Measurements from ENCODE around the gene ARFIP2. TPM values are rescaled to one million over a fixed set of nuclear protein-coding genes. Genes with fewer than 3 reads are reported as not detected.

Gene ARFIP2
- total RNA-seq, 1 donor from 2014 or later, result 61.4 TPM

DNA sequence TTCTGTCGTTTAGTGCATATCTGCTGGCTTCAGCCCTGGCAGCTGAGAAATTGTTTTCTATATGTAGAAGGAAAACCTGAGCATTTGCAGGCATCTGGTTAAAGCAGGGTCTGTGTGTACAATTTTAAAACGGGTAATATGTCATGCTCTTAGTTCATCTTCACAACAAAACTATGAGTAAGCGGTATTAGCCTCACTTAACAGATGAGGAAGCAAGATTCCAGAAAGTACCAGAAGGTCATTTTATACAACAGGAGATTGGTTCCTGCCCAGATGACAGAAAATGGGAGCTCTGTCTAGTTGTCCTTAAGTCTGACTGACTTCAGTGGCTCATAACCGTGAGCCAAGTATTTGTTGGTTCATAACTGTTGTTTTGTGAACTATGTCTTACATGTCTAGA is 1.3 kb upstream of the ARFIP2 start:
- H3K9me3 Mint-ChIP-seq (ENCODE audit: low read depth), result no peaks in the 10 kb centered on the region
- H3K4me3 Mint-ChIP-seq (ENCODE audit: unreplicated experiment), result peak overlapping the region; percentile 92
- H3K4me1 Mint-ChIP-seq (ENCODE audit: low read depth), result peaks cover 39% of the 10 kb centered on the region
- peak overlapping the region; percentile 99 for H3K27ac Mint-ChIP-seq (ENCODE audit: unreplicated experiment)
- H3K27me3 Mint-ChIP-seq (ENCODE audit: low read depth), result no peaks in the 10 kb centered on the region
- peaks cover 16% of the 10 kb centered on the region for H3K36me3 Mint-ChIP-seq (ENCODE audit: low read depth)
- TF ChIP-seq, protein P1, sequence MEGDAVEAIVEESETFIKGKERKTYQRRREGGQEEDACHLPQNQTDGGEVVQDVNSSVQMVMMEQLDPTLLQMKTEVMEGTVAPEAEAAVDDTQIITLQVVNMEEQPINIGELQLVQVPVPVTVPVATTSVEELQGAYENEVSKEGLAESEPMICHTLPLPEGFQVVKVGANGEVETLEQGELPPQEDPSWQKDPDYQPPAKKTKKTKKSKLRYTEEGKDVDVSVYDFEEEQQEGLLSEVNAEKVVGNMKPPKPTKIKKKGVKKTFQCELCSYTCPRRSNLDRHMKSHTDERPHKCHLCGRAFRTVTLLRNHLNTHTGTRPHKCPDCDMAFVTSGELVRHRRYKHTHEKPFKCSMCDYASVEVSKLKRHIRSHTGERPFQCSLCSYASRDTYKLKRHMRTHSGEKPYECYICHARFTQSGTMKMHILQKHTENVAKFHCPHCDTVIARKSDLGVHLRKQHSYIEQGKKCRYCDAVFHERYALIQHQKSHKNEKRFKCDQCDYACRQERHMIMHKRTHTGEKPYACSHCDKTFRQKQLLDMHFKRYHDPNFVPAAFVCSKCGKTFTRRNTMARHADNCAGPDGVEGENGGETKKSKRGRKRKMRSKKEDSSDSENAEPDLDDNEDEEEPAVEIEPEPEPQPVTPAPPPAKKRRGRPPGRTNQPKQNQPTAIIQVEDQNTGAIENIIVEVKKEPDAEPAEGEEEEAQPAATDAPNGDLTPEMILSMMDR (IDR thresholded peaks at IDR 0.05), result no peak
- DNase-seq (ENCODE audit: low spot score), result no peak

DNA sequence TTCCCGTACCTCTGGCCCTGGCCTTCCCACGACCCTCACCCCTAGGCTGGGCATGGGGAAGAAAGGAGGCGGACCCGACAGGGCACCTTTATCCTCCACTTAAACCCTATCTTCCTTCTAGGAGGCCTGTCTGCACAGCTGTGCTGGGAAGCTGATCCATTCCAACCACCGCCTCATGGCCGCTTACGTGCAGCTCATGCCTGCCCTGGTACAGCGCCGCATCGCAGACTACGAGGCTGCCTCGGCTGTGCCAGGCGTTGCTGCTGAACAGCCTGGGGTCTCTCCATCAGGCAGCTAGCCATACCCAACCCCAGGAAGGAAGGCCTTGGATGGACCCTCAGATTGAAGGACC is 769 bp upstream of the ARFIP2 start:
- DNase-seq (ENCODE audit: low spot score), result no peak
- Mint-ChIP-seq H3K9me3 (ENCODE audit: low read depth) (no peaks in the 10 kb centered on the region), H3K27me3 (ENCODE audit: low read depth) (no peaks in the 10 kb centered on the region), H3K27ac (ENCODE audit: unreplicated experiment) (peak overlapping the region; percentile 99), H3K4me1 (ENCODE audit: low read depth) (peaks cover 39% of the 10 kb centered on the region), H3K36me3 (ENCODE audit: low read depth) (peaks cover 19% of the 10 kb centered on the region), H3K4me3 (ENCODE audit: unreplicated experiment) (peak overlapping the region; percentile 92)
- TF ChIP-seq, protein P1 (IDR thresholded peaks at IDR 0.05), result no peak

DNA sequence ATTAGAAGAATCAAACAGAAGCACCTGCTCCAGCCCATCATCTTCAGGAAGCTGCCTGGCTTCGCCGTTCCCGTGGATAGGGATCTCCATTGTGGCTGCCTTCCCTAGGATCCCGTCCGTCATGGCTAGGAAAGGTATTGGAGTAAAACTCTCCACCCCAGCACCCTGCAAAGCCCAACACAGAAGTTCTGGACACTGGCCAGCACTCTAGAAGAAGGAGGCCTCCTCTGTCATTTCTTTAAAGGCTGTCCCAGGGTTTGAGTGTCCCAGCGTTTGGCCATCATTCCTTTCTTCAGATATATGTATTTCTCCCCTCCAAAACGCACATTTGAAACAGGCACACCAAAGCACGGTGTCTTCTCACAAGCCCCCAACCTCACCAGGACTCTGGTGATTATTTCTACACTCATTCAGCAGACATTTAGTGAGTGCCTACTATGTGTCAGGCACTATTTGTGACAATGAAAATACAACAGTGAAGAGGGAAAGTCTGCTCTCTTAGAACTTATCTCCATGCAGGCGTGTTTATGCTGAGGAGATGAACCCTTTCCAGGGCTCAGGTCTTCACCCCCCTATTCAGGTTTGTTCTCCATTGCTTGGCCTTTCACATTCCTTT is 724 bp downstream of the ARFIP2 start:
- H3K9me3 Mint-ChIP-seq (ENCODE audit: low read depth), result no peaks in the 10 kb centered on the region
- peak overlapping the region; percentile 92 for H3K4me3 Mint-ChIP-seq (ENCODE audit: unreplicated experiment)
- TF ChIP-seq, protein P1 (IDR thresholded peaks at IDR 0.05), result no peak
- peaks cover 21% of the 10 kb centered on the region for H3K36me3 Mint-ChIP-seq (ENCODE audit: low read depth)
- DNase-seq (ENCODE audit: low spot score), result no peak
- no peaks in the 10 kb centered on the region for H3K27me3 Mint-ChIP-seq (ENCODE audit: low read depth)
- H3K4me1 Mint-ChIP-seq (ENCODE audit: low read depth), result peaks cover 41% of the 10 kb centered on the region
- peak overlapping the region; percentile 99 for H3K27ac Mint-ChIP-seq (ENCODE audit: unreplicated experiment)

DNA sequence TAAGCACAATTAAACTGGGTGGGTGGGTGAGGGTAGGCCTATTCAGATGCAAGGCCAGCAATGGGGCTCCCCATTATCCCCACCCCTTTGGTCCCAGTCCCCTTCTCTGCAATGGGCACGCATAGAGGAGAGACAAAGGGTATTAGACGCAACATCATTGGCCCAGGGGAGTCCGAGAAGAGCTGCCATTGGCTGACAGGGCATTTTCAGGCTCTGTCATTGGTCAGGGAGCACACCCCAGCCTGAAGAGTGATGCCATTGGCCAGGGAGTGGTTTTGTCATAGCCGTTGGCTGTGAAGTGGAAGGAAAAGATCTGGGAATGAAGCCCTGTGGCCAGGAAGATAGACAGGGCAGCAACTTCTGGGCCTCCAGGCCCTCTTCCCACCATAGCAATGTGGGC is 4.6 kb downstream of the ARFIP2 start:
- Mint-ChIP-seq H3K4me3 (ENCODE audit: unreplicated experiment) (no peak overlapping the region), H3K27me3 (ENCODE audit: low read depth) (no peaks in the 10 kb centered on the region), H3K27ac (ENCODE audit: unreplicated experiment) (peak overlapping the region; percentile 79), H3K9me3 (ENCODE audit: low read depth) (no peaks in the 10 kb centered on the region), H3K36me3 (ENCODE audit: low read depth) (peaks cover 11% of the 10 kb centered on the region), H3K4me1 (ENCODE audit: low read depth) (peaks cover 53% of the 10 kb centered on the region)
- no peak for DNase-seq (ENCODE audit: low spot score)
- TF ChIP-seq, protein P1 (IDR thresholded peaks at IDR 0.05), result no peak

DNA sequence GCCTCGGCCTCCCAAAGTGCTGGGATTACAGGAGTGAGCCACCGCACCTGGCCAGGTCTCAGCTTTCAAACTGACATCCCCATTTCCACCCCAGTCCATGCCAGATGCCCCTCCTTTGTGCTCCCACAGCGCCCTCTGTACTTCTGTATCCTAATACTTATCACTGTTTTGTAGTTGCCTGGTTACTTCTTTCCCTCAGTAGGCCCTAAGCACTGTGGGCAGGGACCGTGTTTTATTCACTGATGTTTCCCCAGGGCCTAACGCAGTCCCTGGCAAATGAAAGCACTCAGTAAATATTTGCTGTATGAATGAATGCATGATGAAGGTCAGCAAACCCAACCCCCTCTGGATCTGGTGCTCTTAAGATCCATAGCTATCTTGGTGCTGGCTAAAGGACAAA is 5.2 kb downstream of the ARFIP2 start:
- Mint-ChIP-seq H3K27me3 (ENCODE audit: low read depth) (no peaks in the 10 kb centered on the region), H3K4me3 (ENCODE audit: unreplicated experiment) (no peak overlapping the region), H3K36me3 (ENCODE audit: low read depth) (peaks cover 11% of the 10 kb centered on the region), H3K4me1 (ENCODE audit: low read depth) (peaks cover 53% of the 10 kb centered on the region), H3K27ac (ENCODE audit: unreplicated experiment) (peak overlapping the region; percentile 74), H3K9me3 (ENCODE audit: low read depth) (no peaks in the 10 kb centered on the region)
- TF ChIP-seq, protein P1 (IDR thresholded peaks at IDR 0.05), result no peak
- no peak for DNase-seq (ENCODE audit: low spot score)

All from chondrocyte (in vitro differentiated cells).